ENCODE measurements around the gene DDR2.
"Not testable (repeated sequence)": the region's sequence is repeated elsewhere in the genome, so short reads cannot be mapped to it uniquely, and the experiment has no call there.

The DDR2 gene

DNA sequence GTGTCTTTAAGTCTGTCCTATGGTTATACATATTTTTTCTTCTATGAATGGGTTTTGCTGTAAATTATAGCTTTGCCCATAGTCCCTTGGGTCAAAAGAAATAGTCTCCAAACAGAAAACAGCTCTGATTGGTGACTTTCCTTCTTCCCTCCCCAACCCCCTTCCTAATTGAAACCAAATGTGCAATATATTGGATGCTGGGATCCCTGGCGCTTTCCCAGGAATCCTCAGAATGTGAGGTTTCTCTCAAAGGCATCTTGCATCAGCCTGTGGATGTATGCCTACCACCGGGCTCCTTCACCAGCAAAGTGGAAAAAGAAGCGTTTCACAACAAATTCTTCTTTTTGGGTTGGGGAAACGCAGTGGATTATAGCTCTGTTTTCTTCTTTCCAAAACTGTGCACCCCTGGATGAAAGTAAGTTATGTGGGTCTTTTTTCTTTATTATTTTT lies at the start of gene DDR2:
TSS of gene DDR2 (plus strand) at position 248 of the 450 bp plus-strand sequence. CDS start 86,600 bp downstream, outside the sequence.
- no peak for DNase-seq (ENCODE audit: low read depth in 2 of 2)

DNA sequence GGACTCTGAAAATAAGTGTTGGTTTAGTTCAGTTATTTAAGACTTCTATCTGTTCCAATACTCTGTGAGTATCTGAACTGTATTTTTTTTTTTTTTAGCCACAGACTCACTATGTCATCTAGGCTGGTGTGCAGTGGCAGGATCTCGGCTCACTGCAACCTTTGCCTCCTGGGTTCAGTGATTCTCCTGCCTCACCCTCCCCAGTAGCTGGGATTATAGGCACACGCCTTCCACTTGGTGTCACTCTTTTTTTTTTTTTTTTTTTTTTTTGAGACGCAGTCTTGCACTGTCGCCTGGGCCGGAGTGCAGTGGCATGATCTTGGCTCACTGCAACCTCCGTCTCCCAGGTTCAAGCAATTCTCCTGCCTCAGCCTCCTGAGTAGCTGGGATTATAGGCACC lies 49.4 kb upstream of the DDR2 start:
- not testable (repeated sequence) for DNase-seq (ENCODE audit: low read depth in 2 of 2)

DNA sequence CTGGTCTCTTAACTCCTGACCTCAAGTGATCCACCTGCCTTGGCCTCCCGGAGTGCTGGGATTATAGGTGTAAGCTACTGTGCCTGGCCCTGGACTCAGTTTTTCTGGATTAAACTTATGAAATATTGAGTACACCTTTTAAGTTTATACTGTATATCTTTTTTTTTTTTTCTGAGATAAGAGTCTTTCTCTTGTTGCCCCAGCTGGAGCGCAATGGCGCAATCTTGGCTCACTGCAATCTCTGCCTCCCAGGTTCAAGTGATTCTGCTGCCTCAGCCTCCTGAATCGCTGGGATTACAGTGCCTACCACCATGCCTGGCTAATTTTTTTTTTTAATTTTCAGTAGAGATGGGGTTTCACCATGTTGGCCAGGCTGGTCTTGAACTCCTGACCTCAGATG lies 47.2 kb upstream of the DDR2 start:
- not testable (repeated sequence) for DNase-seq (ENCODE audit: low read depth in 2 of 2)

DNA sequence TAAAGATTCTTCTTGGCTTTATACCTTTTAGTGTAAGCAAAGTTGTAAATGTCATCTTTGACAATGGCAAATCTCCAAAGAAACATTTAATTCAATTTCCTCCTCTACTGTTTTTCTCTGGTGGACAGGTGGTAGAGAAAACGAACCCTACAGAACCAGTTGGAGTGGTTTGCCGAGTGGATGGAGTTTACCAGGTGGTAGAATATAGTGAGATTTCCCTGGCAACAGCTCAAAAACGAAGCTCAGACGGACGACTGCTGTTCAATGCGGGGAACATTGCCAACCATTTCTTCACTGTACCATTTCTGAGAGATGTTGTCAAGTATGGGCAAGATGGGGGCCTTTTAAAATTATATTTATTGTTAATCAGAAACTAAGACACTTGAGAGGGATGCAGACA lies 44.9 kb upstream of the DDR2 start:
- DNase-seq (ENCODE audit: low read depth in 2 of 2): no peak

DNA sequence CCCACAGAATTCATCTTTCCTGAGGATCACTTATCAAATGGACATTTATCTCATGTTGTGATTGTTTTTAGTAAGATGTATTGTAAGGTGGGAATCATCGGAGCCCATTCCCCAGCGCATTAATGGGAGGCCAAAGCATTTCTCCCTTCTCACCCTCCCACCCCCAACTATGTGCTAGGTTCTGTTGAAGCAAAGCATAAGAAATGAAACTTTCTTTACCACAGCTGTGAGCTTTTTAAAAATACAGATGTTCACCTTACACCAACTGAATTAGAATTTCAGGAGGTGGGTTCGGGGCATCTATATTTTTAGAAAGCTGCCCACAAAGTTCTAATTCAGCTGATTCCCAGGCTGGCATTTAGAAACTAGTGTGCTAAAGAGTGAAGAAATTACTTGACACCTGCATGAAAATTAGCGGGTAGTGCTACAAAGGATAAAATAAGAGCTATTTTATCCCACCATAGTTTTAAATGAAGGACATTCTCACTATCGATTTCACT lies 44.5 kb upstream of the DDR2 start:
- DNase-seq (ENCODE audit: low read depth in 2 of 2): no peak

DNA sequence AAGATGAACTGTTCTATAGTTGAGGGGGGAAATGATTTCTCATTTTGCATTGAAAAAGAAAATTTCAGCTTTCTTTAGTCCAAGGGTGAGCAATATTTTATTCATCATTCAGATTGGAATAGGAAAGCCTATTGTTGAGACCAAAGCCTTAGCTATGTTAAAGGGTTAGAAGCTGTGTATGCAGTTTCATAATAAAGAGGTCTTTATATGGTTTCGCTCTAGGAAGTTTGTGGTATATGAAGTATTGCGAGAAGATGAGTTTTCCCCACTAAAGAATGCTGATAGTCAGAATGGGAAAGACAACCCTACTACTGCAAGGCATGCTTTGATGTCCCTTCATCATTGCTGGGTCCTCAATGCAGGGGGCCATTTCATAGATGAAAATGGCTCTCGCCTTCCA lies 42.2 kb upstream of the DDR2 start:
- DNase-seq (ENCODE audit: low read depth in 2 of 2): no peak

DNA sequence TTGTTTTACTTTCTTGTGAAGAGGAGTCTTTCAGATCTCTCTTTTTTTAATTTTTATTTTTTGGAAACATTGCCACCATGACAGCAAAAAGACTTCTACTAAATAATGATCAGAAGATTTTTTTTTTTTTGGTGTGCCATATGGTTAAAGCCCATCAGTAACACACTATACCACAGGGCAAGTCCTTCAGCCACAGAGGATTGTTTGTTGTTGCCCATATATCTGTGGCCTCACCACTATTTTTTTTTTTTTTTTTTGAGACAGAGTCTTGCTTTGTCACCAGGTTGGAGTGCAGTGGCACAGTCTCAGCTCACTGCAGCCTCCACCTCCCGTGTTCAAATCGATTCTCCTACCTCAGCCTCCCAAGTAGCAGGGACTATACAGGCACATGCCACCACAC lies 41.6 kb upstream of the DDR2 start:
- no peak for DNase-seq (ENCODE audit: low read depth in 2 of 2)

DNA sequence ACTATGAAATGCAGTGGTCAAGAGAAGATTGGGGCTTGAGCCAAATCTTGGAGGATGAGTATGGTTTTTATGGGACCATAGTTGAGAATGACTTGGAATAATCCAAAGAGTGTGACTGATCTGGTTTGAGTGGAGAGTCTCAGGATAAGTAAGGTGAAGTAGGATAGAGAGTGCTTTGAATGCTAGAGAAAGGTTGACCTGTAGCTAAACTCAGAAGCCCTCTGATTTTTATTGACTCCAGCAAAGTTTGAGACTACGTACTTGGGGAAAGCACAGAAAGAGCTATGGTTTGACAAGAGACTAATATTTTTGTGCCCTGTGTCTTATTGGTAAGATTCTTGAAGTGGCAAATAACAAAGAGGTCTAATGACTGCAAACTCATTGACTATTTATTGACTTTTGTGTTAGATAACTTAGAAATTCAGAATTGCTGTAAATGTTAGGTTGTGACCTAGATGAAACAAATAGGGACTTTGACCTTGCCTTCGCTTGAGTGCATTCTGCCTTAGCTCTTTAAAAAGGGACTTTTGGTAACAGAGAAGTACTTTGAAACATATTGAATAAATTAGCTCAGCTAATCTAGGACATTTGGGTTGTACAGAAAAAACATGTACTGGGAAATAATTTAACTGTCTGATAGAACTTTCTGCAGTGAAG lies 35.6 kb upstream of the DDR2 start:
- DNase-seq (ENCODE audit: low read depth in 2 of 2): no peak

DNA sequence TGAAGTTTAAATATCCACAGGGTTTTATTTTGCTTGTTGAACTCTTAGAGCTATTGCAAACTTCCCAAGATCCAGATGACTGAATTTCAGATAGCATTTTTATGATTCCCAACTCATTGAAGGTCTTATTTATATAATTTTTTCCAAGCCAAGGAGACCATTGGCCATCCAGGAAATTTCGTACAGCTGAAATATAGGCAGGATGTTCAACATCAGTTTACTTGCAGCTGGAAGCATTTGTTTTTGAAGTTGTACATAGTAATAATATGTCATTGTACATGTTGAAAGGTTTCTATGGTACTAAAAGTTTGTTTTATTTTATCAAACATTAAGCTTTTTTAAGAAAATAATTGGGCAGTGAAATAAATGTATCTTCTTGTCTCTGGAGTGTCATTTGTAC lies 32.8 kb upstream of the DDR2 start:
- DNase-seq (ENCODE audit: low read depth in 2 of 2): no peak

DNA sequence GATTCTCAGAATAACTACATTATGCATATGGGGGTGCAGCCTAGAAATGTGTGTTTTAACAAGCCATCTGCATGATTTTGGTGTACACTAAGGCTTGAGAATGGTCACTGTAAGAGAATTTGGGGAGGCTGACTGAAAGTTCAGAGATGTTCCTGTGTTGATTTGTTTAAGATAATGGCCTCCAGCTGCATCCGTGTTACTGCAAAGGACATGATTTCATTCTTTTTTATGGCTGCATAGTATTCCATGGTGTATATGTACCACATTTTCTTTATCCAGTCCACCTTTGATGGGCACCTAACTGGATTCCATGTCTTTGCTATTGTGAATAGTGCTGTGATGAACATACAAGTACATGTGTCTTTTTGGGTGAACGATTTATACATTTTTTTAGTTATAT lies 29.1 kb upstream of the DDR2 start:
- not testable (repeated sequence) for DNase-seq (ENCODE audit: low read depth in 2 of 2)

DNA sequence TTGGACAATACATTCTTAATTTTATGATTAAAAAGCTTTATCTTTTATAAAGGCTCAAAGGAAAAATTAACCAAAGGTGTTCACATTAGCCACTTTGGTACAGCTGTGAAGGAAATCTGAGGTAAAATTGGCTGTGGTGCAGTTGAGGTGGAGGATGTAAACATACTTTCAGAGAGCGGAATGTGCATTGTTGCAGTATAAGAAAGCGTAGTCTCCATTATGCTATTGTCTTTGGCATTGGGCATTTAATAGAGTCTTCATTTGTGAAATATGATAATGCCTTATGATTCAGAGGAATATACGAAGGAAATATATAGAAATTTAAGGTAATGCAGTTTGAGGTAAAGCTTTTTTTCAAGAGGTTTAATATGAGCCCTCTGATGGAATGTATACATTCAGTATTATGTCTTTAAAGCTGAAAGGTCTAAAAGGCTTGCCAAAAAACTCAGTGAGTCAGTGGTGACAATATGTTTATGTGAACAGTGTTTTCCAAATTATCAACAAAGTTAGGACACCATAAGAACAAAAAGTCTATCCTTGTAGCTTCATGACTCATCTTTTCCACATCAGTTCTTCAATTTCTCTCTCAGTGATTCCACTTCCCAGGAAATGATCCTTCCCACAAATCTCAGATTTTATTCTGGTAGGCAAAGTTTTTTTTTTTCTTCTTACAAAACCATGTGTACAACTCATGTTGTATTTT lies 26.9 kb upstream of the DDR2 start:
- no peak for DNase-seq (ENCODE audit: low read depth in 2 of 2)

DNA sequence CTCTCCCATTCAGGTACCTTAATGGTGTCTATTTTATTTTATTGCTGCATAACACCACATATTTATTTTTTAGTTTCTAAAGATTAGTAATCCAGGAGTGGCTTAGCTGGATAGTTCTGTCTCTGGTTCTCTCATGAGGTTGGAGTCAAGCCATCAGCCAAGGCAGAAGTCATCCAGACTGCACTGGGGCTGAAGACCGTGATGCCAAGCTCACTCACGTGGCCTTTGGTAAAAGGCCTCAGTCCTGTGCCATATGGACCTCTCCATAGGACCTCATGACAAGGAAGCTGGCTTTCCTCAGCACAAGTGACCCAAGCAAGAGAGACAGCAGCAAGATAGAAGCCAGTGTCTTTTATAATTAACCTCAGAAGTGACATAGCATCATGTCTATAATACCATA lies 23.0 kb upstream of the DDR2 start:
- DNase-seq (ENCODE audit: low read depth in 2 of 2): no peak

DNA sequence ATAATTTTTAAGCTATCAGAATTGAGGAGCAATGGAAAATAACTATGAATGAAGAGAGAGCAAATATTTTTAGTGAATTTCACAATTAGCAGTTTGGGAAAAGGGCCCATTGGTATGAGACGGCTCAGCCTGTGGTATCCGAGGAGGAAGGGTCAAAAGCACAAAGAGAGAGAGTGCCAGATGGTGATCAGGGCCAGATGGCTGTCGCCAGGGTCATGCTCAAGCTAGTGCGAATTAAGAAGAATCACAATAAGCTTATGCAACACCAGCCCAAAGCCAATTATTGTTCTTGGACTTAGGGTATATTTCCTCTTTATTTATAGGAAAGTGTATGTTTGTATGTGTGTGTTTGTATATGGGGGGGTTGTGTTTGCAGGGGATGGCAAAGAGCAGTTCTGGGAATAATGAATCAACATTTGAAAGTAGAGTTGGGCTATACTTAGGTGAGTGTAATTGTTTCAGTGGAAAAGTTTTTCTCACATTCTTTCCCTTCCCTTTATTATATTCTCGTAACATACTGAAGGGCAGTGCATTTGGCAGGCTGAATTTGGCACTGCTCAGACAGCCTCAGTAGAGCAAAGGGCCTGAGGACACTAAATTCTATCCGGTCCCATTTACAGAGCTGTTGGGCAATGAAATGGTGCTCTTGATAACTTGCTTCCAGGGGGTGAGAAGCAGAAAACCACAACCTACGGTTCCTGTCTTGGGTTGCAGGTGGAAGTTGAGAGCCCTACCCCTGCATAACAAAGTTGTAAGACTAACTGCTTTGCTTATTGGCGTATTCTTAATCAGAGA lies 19.5 kb upstream of the DDR2 start:
- DNase-seq (ENCODE audit: low read depth in 2 of 2): no peak

DNA sequence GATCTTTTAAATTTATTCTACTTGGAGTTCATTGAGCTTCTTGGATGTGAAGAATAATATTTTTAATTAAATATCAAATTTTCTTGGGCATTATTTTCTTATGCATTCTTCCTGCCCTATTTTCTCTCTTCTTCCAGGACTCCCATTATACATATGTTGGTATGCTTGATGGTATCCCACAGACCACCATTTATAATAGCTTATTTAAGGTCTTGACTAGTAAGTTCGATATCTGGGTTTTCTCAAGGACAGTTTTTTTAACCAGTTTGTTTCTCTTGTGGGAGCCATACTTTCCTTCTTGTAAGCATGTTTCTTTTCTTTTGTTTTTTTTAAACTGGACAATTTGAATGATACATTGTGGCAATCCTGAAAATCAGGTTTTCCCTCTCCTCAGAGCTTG lies 15.4 kb upstream of the DDR2 start:
- no peak for DNase-seq (ENCODE audit: low read depth in 2 of 2)

DNA sequence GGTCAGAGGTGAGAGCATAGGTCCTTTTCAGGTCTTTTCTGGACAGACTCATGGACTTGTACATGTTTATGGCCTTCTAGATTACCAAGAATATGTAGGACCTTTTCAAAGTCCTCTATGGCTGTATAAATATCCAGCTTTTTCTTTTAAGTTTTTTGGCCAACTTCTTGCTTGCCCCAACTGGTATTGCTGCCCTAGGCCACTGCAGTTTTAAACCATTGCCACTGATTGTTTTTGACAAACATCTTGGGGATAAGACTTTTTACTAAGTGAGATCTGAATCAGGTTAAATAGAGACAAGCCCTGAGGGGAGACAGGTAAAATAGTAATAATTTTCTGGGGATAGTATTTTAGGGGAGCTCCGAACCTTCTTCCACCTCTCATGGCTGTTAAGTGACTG lies 14.8 kb upstream of the DDR2 start:
- no peak for DNase-seq (ENCODE audit: low read depth in 2 of 2)

DNA sequence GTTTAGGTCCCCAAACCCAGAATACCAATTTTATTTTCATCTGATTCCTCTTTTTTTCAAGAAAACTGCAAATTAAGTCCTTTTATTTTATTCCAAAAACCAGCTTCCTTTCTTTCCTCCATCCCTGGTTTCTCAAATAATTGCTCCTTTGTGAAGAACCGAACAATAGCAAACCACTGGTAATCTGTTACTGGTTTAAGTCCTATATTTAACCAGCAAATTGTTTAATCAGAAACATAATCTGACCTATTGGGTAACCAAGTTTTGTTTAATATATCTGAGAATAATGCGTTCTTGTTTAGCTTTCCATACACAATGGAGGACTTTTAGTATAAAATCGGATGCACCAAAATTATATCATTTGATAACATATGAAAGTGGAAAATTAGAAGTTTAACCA lies 13.2 kb upstream of the DDR2 start:
- DNase-seq (ENCODE audit: low read depth in 2 of 2): no peak

DNA sequence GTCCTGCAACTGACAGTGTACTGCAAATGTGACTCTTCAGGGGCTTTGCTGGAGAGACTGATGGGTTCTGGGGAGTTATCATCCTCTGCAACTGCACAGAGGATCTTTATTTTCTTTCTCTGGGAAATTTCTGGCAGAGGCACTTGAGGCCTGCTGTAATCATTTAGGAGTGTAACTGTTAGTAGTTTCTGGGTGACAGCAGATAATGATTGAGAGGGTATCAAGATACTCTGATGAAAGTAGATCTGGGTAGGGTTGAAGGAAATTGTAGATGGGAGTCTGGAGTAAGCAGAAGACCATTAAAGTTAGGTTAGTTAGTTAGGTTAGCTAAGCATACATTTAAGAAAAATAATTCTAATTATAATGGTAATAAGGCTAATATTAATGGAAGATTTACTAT lies 11.0 kb upstream of the DDR2 start:
- no peak for DNase-seq (ENCODE audit: low read depth in 2 of 2)

DNA sequence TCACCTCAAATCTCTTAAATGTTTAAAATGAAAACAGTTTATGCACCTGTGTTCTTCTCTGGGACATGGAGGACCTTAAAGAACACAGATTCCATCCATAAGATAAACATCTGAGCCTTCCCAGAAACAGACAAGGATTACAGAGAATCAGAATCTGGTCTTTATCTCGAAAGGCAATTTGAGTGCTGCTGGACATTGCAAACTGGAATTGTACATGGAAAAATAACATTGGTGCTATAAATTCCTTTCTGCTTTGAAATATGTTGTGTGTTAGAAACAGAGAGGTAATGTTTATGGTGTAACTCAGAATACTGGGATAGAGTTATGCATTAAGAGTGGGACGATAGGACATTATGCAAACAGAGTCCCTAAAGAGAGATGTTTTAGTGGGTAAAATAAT lies 6.6 kb upstream of the DDR2 start:
- DNase-seq (ENCODE audit: low read depth in 2 of 2): no peak

DNA sequence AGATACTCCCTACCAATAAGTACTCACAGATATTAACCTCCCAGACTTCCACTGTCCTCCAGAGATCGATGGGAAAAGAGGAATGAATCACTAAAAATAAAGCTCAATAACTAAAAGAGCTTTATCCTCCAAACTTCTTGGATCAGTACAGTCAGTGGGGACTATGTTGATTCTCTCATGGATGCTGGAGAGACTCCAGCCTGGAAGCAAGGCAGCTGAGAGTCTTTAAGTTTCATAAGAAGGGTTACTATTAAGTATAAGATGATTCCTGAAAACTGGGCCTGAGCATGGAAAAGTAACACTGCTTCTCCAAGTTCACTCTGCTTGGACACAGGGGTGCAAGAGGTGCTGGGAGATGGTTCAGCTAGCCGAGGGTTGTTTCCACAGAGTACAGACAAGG lies 6.2 kb upstream of the DDR2 start:
- DNase-seq (ENCODE audit: low read depth in 2 of 2): no peak

DNA sequence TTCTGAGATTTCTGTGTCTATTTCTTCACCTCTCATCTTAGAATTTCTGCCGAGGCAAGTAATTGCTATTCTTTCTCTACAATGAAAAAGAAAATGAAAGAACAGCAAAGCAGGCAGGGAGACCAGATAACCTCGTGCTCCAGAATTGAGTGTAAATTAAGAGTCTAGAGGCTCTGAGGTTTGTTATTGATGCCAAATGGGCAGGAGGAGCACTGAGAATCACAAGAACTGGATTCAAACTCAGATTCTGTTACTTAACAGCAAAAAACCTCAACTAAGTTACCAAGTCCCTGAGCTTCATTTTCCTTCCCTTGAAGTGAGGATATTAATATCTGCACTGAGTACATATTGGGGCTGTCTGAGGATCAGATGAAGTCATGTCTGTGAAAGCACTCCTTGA lies 5.5 kb upstream of the DDR2 start:
- no peak for DNase-seq (ENCODE audit: low read depth in 2 of 2)

DNA sequence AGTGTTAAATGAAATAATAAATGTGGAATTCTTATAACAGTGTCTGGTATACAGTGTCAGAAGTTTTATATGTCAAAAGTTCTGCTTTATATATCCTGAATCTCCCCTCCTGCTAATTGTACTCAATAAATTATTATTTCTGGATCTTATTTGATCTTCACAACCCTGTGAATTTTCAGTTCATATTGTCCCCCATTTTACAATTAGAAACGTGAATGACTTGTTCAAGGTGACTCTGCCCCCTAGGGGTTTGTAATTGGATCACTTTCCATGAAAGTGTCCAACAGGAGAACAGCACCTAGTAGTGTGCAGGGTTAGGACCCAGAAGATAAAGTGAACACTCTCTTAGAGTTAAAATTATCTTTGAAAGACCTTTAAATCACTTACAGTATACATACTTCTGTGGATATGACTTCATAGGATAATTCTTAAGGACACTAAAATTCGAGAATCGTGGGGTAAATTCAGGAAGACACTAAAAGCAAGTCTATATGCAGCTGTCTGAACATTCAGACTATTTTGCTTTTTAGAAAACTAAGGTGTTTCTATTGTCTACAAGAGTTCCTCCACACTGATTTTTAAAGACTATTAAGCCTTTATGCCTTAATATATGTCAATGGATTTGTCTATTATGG lies 4.5 kb upstream of the DDR2 start:
- DNase-seq (ENCODE audit: low read depth in 2 of 2): no peak

DNA sequence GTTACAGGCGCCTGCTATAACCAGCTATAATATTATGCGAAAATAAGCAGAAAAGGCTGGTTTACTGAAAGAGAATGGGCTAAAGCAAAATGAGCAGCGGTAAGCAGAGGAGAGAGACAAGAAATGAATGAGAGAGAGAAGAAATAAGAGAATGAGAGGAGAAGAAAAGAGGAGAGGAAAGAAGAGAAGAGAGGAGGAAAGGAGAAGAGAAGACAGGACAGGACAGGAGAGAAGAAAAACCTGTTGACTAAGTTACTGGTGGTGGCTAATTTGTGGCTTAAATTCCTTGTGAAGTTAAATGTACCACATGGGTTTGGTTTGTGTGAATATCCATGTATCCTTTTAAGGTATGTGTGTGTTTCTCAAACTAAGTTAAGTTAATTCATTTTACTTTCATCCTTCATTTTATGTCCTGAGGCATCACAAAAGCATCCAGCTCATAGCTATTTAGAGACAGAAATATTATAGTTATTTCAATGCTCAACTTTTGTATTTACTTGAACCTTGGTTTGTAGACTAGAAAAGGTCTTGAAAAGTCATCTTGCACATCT lies 3.1 kb upstream of the DDR2 start:
- no peak for DNase-seq (ENCODE audit: low read depth in 2 of 2)

Data from stimulated activated CD4-positive, alpha-beta T cell treated with anti-CD3 and anti-CD28 coated beads, Interleukin-4, amount 100 ng/mL, for 48 hours (primary cell).